Neutrophil (primary cell): Measurements from ENCODE around the gene CLMN.
A peak's percentile ranks its signal among the peaks of the same experiment; 100 is the strongest.

Source experiments
- H3K27ac ChIP-seq: fragments of 200-600 bp; sonication (generic); 2 replicates; pipeline ENCODE4 v1.5.1; 2016; ENCODE audit warnings: mild to moderate bottlenecking, moderate library complexity
- H3K27me3 ChIP-seq: fragments of 200-600 bp; sonication (generic); 2 replicates; pipeline ENCODE4 v1.6.0; 2016; ENCODE audit warnings: mild to moderate bottlenecking
- H3K36me3 ChIP-seq: fragments of 200-600 bp; sonication (generic); 2 replicates; pipeline ENCODE4 v1.5.1; 2017
- H3K4me1 ChIP-seq, 2 experiments: fragments of 200-600 bp in 1 of 2; sonication (generic) in 1 of 2; 1 replicate in 1 of 2; 2 replicates in 1 of 2; pipeline versions ENCODE4 v1.5.1 to v1.6.1; 2013 to 2016; ENCODE audit warnings: low read depth in 1 of 2, low read length in 1 of 2, mild to moderate bottlenecking in 1 of 2, moderate library complexity in 1 of 2; ENCODE audit not compliant: control insufficient read depth in 1 of 2, insufficient read depth in 1 of 2
- H3K4me3 ChIP-seq, 2 experiments: fragments of 200-600 bp in 1 of 2; sonication (generic) in 1 of 2; 1 replicate in 1 of 2; 2 replicates in 1 of 2; pipeline ENCODE4 v1.5.1; 2013 to 2016; ENCODE audit warnings: low read depth in 1 of 2, low read length in 1 of 2, mild to moderate bottlenecking in 1 of 2, moderate library complexity in 1 of 2
- H3K9me3 ChIP-seq: fragments of 200-600 bp; sonication (generic); 2 replicates; pipeline ENCODE4 v1.5.1; 2016
- TF ChIP-seq, protein P1 (sequence below): fragments of 200-600 bp; sonication (generic); IDR thresholded peaks from 2 replicates; pipeline ENCODE4 v1.5.1; 2016; ENCODE audit warnings: antibody characterized with exemption

The CLMN gene

DNA sequence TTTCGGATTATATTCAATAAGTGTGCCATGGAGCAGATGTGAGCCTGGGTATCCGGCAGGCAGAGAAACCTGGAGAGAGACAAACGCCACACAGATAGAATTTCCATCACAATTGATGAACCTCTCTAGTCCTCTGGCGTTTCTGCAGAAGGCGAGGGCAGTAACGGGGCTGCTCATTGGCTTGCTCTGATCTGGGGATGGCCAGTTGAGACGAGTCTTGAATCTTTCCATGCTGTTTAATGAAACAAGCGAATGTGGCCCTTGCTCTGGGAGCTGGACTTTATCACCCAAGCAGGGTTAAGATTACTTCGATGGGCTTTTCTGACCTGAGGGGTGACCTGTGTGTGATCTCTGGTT, 42.4 kb upstream of the CLMN start:
- TF ChIP-seq, protein P1, sequence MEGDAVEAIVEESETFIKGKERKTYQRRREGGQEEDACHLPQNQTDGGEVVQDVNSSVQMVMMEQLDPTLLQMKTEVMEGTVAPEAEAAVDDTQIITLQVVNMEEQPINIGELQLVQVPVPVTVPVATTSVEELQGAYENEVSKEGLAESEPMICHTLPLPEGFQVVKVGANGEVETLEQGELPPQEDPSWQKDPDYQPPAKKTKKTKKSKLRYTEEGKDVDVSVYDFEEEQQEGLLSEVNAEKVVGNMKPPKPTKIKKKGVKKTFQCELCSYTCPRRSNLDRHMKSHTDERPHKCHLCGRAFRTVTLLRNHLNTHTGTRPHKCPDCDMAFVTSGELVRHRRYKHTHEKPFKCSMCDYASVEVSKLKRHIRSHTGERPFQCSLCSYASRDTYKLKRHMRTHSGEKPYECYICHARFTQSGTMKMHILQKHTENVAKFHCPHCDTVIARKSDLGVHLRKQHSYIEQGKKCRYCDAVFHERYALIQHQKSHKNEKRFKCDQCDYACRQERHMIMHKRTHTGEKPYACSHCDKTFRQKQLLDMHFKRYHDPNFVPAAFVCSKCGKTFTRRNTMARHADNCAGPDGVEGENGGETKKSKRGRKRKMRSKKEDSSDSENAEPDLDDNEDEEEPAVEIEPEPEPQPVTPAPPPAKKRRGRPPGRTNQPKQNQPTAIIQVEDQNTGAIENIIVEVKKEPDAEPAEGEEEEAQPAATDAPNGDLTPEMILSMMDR, result no peak

GRCh38 chr14:95361373-95362137, 41.8 kb upstream of the CLMN start:
- Histone ChIP-seq H3K4me3 (no peak overlapping the region), H3K9me3 (no peaks in the 10 kb centered on the region), H3K27me3 (peaks cover 56% of the 10 kb centered on the region), H3K4me1 (no peaks in the 10 kb centered on the region), H3K36me3 (no peaks in the 10 kb centered on the region), H3K27ac (no peak overlapping the region)
- TF ChIP-seq, protein P1, result peak; percentile 59

More for the DNA sequence above, 42.4 kb upstream of the CLMN start:
- H3K27me3 ChIP-seq, result peaks cover 56% of the 10 kb centered on the region
- H3K4me1 ChIP-seq, result no peaks in the 10 kb centered on the region
- no peak overlapping the region for H3K4me3 ChIP-seq
- no peak overlapping the region for H3K27ac ChIP-seq
- no peaks in the 10 kb centered on the region for H3K36me3 ChIP-seq
- no peaks in the 10 kb centered on the region for H3K9me3 ChIP-seq

DNA sequence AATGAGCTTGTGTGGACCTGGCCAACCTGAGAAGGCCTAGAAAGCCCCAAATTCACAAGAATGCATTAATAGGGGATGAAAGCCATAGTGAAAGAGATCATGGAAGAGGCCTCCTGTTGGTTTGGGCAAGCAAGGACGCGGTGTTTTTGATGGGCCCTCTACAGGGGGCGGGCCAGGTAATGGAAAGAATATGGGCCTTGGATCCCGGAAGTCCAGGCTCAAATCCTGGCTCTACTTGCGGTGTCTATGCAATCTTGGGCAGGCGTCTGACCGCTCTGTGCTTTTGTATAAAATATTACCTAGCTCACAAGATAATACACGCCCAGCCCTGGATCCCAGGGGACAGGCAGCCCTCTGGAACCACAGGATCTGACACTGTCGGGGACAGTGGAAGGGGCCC, 41.1 kb upstream of the CLMN start:
- peaks cover 56% of the 10 kb centered on the region for H3K27me3 ChIP-seq
- no peak overlapping the region for H3K27ac ChIP-seq
- TF ChIP-seq, protein P1, result no peak
- H3K4me1 ChIP-seq, result no peaks in the 10 kb centered on the region
- no peaks in the 10 kb centered on the region for H3K9me3 ChIP-seq
- no peaks in the 10 kb centered on the region for H3K36me3 ChIP-seq
- H3K4me3 ChIP-seq, result no peak overlapping the region

- H3K4me3 ChIP-seq, result no peak overlapping the region
- no peaks in the 10 kb centered on the region for H3K36me3 ChIP-seq
- TF ChIP-seq, protein P1, result no peak
- no peak overlapping the region for H3K27ac ChIP-seq
- H3K27me3 ChIP-seq, result peaks cover 56% of the 10 kb centered on the region
- H3K9me3 ChIP-seq, result no peaks in the 10 kb centered on the region
- H3K4me1 ChIP-seq, result no peaks in the 10 kb centered on the region
These were observed 40.5 kb upstream of the CLMN start for GRCh38 chr14:95359994-95360826.

- H3K4me3 ChIP-seq, result no peak overlapping the region
- no peaks in the 10 kb centered on the region for H3K36me3 ChIP-seq
- H3K9me3 ChIP-seq, result no peaks in the 10 kb centered on the region
- no peaks in the 10 kb centered on the region for H3K4me1 ChIP-seq
- peaks cover 24% of the 10 kb centered on the region for H3K27me3 ChIP-seq
- no peak overlapping the region for H3K27ac ChIP-seq
- TF ChIP-seq, protein P1, result no peak
These were observed 36.6 kb upstream of the CLMN start for GRCh38 chr14:95356245-95356869.
